Breast epithelium (tissue), 4 donors: ENCODE results near the gene TYRO3. TPM values are rescaled to one million over a fixed set of nuclear protein-coding genes. Genes with fewer than 3 reads are reported as not detected.

ENCODE experiments used
- DNase-seq, 2 donors: peaks; one replicate each; pipeline ENCODE4 v3.0.0-alpha.2; 2019; ENCODE audit warnings: low spot score in 2 of 2
- H3K27ac ChIP-seq, 2 donors: fragments of 200-600 bp; sonication (generic) in 1 of 2; one replicate each; pipeline ENCODE4 v1.5.1; 2016 to 2019; ENCODE audit warnings: mild to moderate bottlenecking in 1 of 2
- H3K27me3 ChIP-seq, 2 donors: fragments of 200-600 bp; sonication (generic) in 1 of 2; one replicate each; pipeline versions ENCODE4 v1.5.1 to v1.6.0; 2017 to 2019; ENCODE audit warnings: control low read depth in 1 of 2, mild to moderate bottlenecking in 1 of 2
- H3K36me3 ChIP-seq: fragments of 200-600 bp; one replicate; pipeline ENCODE4 v1.5.1; 2019
- H3K4me1 ChIP-seq, 2 donors: fragments of 200-600 bp; sonication (generic); one replicate each; pipeline ENCODE4 v1.5.1; 2016 to 2019; ENCODE audit warnings: control low read depth in 1 of 2
- H3K4me3 ChIP-seq, 3 donors: fragments of 200-600 bp; sonication (generic); 1 replicate in 2 of 3; 2 replicates in 1 of 3; pipeline ENCODE4 v1.5.1; 2016 to 2019; ENCODE audit warnings: mild to moderate bottlenecking in 3 of 3, moderate library complexity in 2 of 3
- H3K9me3 ChIP-seq, 2 donors: fragments of 200-600 bp; sonication (generic) in 1 of 2; one replicate each; pipeline ENCODE4 v1.5.1; 2016 to 2019; ENCODE audit warnings: control low read depth in 1 of 2
- CTCF ChIP-seq, 3 donors: fragments of 450-650 bp; IDR thresholded peaks; one replicate each; pipeline ENCODE4 v1.5.1; 2016 to 2017; ENCODE audit warnings: antibody characterized with exemption in 3 of 3, mild to moderate bottlenecking in 3 of 3, moderate library complexity in 3 of 3
- POLR2A ChIP-seq: fragments of 450-650 bp; IDR thresholded peaks from one replicate; pipeline ENCODE4 v1.6.1; 2016; ENCODE audit warnings: antibody characterized with exemption, mild to moderate bottlenecking, moderate library complexity
- POLR2AphosphoS5 ChIP-seq, 3 donors: sonication (generic); formaldehyde crosslinking; IDR thresholded peaks; one replicate each; pipeline ENCODE4 v1.6.1; 2017; ENCODE audit warnings: antibody characterized with exemption in 3 of 3
- intact Hi-C: fragments of 100-400 bp; cut with DNase I; formaldehyde crosslinking; loops from one replicate; pipeline ENCODE4 v1.15.1; 2023; ENCODE audit warnings: low total_unique reads
- total RNA-seq, 3 donors: library from RNA; depleted of rRNA; stranded (reverse); fragments of >200 nt; gene quantifications; one replicate each; pipeline ENCODE4 v1.1.0, GENCODE V29; 2016

The TYRO3 gene
- total RNA-seq, 3 donors from 2014 or later, result 6.9 to 36.8 (median 8.8) TPM

- TF ChIP-seq POLR2AphosphoS5 (IDR thresholded peaks at IDR 0.05) (no peak), CTCF (IDR thresholded peaks at IDR 0.05) (no peak), POLR2A (no peak)
- Histone ChIP-seq H3K36me3 (no peaks in the 10 kb centered on the region), H3K9me3 (no peaks in the 10 kb centered on the region), H3K27ac (no peak overlapping the region), H3K4me3 (no peak overlapping the region), H3K27me3 (no peaks in the 10 kb centered on the region), H3K4me1 (no peaks in the 10 kb centered on the region)
- intact Hi-C loops, result no loop called here
- DNase-seq, result peak in 1 of 2 donors; percentile 27
Observed at GRCh38 chr15:41545218-41545617, 13.8 kb upstream of the TYRO3 start.

GRCh38 chr15:41546851-41547786, 11.9 kb upstream of the TYRO3 start:
- Histone ChIP-seq H3K27me3 (no peaks in the 10 kb centered on the region), H3K36me3 (no peaks in the 10 kb centered on the region), H3K4me1 (no peaks in the 10 kb centered on the region), H3K9me3 (no peaks in the 10 kb centered on the region), H3K4me3 (no peak overlapping the region), H3K27ac (no peak overlapping the region)
- no peak for TF ChIP-seq CTCF (IDR thresholded peaks at IDR 0.05)
- no peak for TF ChIP-seq POLR2A
- no peak for TF ChIP-seq POLR2AphosphoS5 (IDR thresholded peaks at IDR 0.05)
- intact Hi-C loops, result no loop called here
- DNase-seq, result no peak

- Histone ChIP-seq H3K36me3 (no peaks in the 10 kb centered on the region), H3K27me3 (no peaks in the 10 kb centered on the region), H3K9me3 (no peaks in the 10 kb centered on the region), H3K4me1 (no peaks in the 10 kb centered on the region), H3K27ac (no peak overlapping the region), H3K4me3 (no peak overlapping the region)
- no peak for DNase-seq
- intact Hi-C loops, result loop anchor here (5.0 kb wide), 1 partner anchor 1787 kb away; no protein-coding TSS in a partner anchor
- TF ChIP-seq POLR2A (no peak), CTCF (IDR thresholded peaks at IDR 0.05) (no peak), POLR2AphosphoS5 (IDR thresholded peaks at IDR 0.05) (no peak)
Observed at GRCh38 chr15:41550066-41550775, 8.8 kb upstream of the TYRO3 start.

GRCh38 chr15:41553731-41554130, 5.3 kb upstream of the TYRO3 start:
- intact Hi-C loops, result loop anchor here (5.0 kb wide), 1 partner anchor 1784 kb away; no protein-coding TSS in a partner anchor
- TF ChIP-seq POLR2AphosphoS5 (IDR thresholded peaks at IDR 0.05) (no peak), POLR2A (no peak), CTCF (IDR thresholded peaks at IDR 0.05) (no peak)
- Histone ChIP-seq H3K36me3 (no peaks in the 10 kb centered on the region), H3K4me1 (no peaks in the 10 kb centered on the region), H3K4me3 (no peak overlapping the region), H3K9me3 (no peaks in the 10 kb centered on the region), H3K27ac (no peak overlapping the region), H3K27me3 (no peaks in the 10 kb centered on the region)
- DNase-seq, result no peak
